Left ventricle myocardium inferior (tissue), 1 donor: Measurements from ENCODE around the gene EIF2S1. TPM values are rescaled to one million over a fixed set of nuclear protein-coding genes. Genes with fewer than 3 reads are reported as not detected.

Source experiments
- DNase-seq: peaks from one replicate; pipeline ENCODE4 v3.0.0-alpha.2; 2020
- H3K27ac ChIP-seq: fragments of 200-600 bp; replicated peaks from 2 replicates; pipeline ENCODE4 v1.8.0; 2021
- H3K27me3 ChIP-seq: fragments of 200-600 bp; 2 replicates; pipeline ENCODE4 v1.8.0; 2021; ENCODE audit warnings: low read depth
- H3K36me3 ChIP-seq: fragments of 200-600 bp; 2 replicates; pipeline ENCODE4 v1.8.0; 2021
- H3K4me1 ChIP-seq: fragments of 200-600 bp; 2 replicates; pipeline ENCODE4 v1.8.0; 2021
- H3K4me3 ChIP-seq: fragments of 200-600 bp; 2 replicates; pipeline ENCODE4 v1.8.0; 2021; ENCODE audit warnings: mild to moderate bottlenecking, moderate library complexity
- H3K9me3 ChIP-seq: fragments of 200-600 bp; replicated peaks from 2 replicates; pipeline ENCODE4 v1.8.0; 2021
- CTCF ChIP-seq: fragments of 200-600 bp; IDR thresholded peaks from 2 replicates; pipeline ENCODE4 v1.8.0; 2021; ENCODE audit warnings: antibody characterized with exemption, mild to moderate bottlenecking, borderline replicate concordance
- intact Hi-C: fragments of 100-400 bp; cut with micrococcal nuclease; formaldehyde crosslinking; loops from one replicate; pipeline ENCODE4 v1.11.0; 2022
- total RNA-seq: library from RNA; stranded (reverse); fragmentation: NEBNext Ultra II Directional; extraction: Animal tissue kit (Norgen Biotek cat#: 25700); gene quantifications from one replicate; pipeline ENCODE4 v1.2.1, GENCODE V29; 2021
- donor health status: DM: no; HTN: yes; CAD: no; lungs with severe emphysema.

The EIF2S1 gene
- total RNA-seq, 1 donor from 2014 or later = 92.7 TPM

GRCh38 chr14:67389811-67390534, 29.8 kb downstream of the EIF2S1 start:
- intact Hi-C loops = no loop called here
- Histone ChIP-seq H3K27ac (no peak overlapping the region), H3K4me1 (peaks cover 6% of the 10 kb centered on the region), H3K4me3 (no peak overlapping the region), H3K9me3 (no peaks in the 10 kb centered on the region), H3K36me3 (peaks cover 15% of the 10 kb centered on the region), H3K27me3 (no peaks in the 10 kb centered on the region)
- no peak for DNase-seq
- TF ChIP-seq CTCF = no peak

GRCh38 chr14:67391268-67391667, 31.1 kb downstream of the EIF2S1 start:
- no peak overlapping the region for H3K27ac ChIP-seq
- H3K4me1 ChIP-seq = no peaks in the 10 kb centered on the region
- no peaks in the 10 kb centered on the region for H3K27me3 ChIP-seq
- no peak overlapping the region for H3K4me3 ChIP-seq
- peaks cover 2% of the 10 kb centered on the region for H3K36me3 ChIP-seq
- DNase-seq = no peak
- no peak for TF ChIP-seq CTCF
- intact Hi-C loops = no loop called here
- H3K9me3 ChIP-seq = no peaks in the 10 kb centered on the region

GRCh38 chr14:67392123-67392522, 32.0 kb downstream of the EIF2S1 start:
- Histone ChIP-seq H3K4me1 (no peaks in the 10 kb centered on the region), H3K4me3 (no peak overlapping the region), H3K9me3 (no peaks in the 10 kb centered on the region), H3K36me3 (no peaks in the 10 kb centered on the region), H3K27me3 (no peaks in the 10 kb centered on the region), H3K27ac (no peak overlapping the region)
- DNase-seq = no peak
- intact Hi-C loops = no loop called here
- TF ChIP-seq CTCF = no peak

GRCh38 chr14:67392800-67393199, 32.7 kb downstream of the EIF2S1 start:
- H3K27me3 ChIP-seq = no peaks in the 10 kb centered on the region
- no peak for TF ChIP-seq CTCF
- no peaks in the 10 kb centered on the region for H3K9me3 ChIP-seq
- H3K36me3 ChIP-seq = no peaks in the 10 kb centered on the region
- intact Hi-C loops = no loop called here
- no peaks in the 10 kb centered on the region for H3K4me1 ChIP-seq
- no peak overlapping the region for H3K4me3 ChIP-seq
- no peak for DNase-seq
- H3K27ac ChIP-seq = no peak overlapping the region

GRCh38 chr14:67393689-67394088, 33.6 kb downstream of the EIF2S1 start:
- intact Hi-C loops = no loop called here
- Histone ChIP-seq H3K27ac (no peak overlapping the region), H3K4me1 (no peaks in the 10 kb centered on the region), H3K9me3 (no peaks in the 10 kb centered on the region), H3K36me3 (no peaks in the 10 kb centered on the region), H3K27me3 (no peaks in the 10 kb centered on the region), H3K4me3 (no peak overlapping the region)
- TF ChIP-seq CTCF = no peak
- DNase-seq = no peak
